SH-SY5Y (cell line): Measurements from ENCODE around the gene TFCP2.

Experiments
- GATA2 ChIP-seq: IDR thresholded peaks from 2 replicates; pipeline ENCODE4 v1.6.1; 2011; ENCODE audit warnings: mild to moderate bottlenecking, low read depth, low read length
- GATA3 ChIP-seq: IDR thresholded peaks from 2 replicates; pipeline ENCODE4 v1.6.1; 2011; ENCODE audit warnings: low read depth, mild to moderate bottlenecking, low read length, moderate library complexity

DNA sequence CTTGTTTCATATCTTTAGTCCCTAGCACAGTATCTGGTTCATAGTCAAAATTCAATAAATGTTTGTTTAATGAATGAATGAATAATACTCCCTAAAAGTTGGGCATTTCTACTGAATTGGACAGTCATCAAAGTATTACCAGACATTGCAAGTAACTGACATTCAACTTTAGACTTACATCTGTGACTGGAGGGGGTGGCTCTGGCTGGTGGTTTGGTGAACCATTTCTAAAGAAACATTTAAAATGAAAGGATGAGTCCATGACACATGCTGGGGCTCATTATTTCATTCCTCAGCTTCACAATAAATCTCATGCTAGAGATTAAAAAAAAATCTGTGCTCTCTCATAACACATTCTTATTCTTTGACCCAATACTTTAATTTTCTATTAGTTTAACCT lies 69.0 kb downstream of the TFCP2 start:
- TF ChIP-seq GATA2 (no peak), GATA3 (no peak)
